GM12891 (cell line): Measurements from ENCODE around the gene RAB28.

ENCODE experiments used
- DNase-seq: peaks from one replicate; pipeline ENCODE4 v3.0.0; 2011; ENCODE audit warnings: low spot score; ENCODE audit not compliant: insufficient read length
- FAIRE-seq: peaks from 2 replicates; lab custom pipeline; 2011; peaks lifted over from hg19 to GRCh38; lab: Jason Lieb, UNC
- PAX5 ChIP-seq: IDR thresholded peaks from 2 replicates; pipeline ENCODE4 v1.6.1; 2011; ENCODE audit warnings: low read length, moderate library complexity, mild to moderate bottlenecking; ENCODE audit not compliant: insufficient read depth, severe bottlenecking
- POLR2A ChIP-seq: IDR thresholded peaks from 2 replicates; pipeline ENCODE4 v1.6.1; 2011; ENCODE audit warnings: low read depth, low read length, control low read depth
- POLR2AphosphoS5 ChIP-seq: IDR thresholded peaks from 2 replicates; pipeline ENCODE4 v1.6.1; 2011; ENCODE audit warnings: low read depth, low read length, control low read depth
- POU2F2 ChIP-seq: IDR thresholded peaks from 2 replicates; pipeline ENCODE4 v1.6.1; 2011; ENCODE audit warnings: low read depth, mild to moderate bottlenecking, control low read depth, low read length, moderate library complexity
- SPI1 ChIP-seq: IDR thresholded peaks from 2 replicates; pipeline ENCODE4 v1.6.1; 2011; ENCODE audit warnings: low read depth, low read length, control low read depth
- TAF1 ChIP-seq: IDR thresholded peaks from 2 replicates; pipeline ENCODE4 v1.6.1; 2011; ENCODE audit warnings: low read depth, low read length, control low read depth

The RAB28 gene

GRCh38 chr4:13481569-13481968 lies 2.6 kb downstream of the RAB28 start:
- TF ChIP-seq POU2F2: no peak
- no peak for TF ChIP-seq PAX5
- TF ChIP-seq POLR2AphosphoS5: no peak
- TF ChIP-seq TAF1: no peak
- TF ChIP-seq POLR2A: no peak
- no peak for TF ChIP-seq SPI1
- DNase-seq: no peak
- no peak for FAIRE-seq

GRCh38 chr4:13478707-13479106 lies 5.4 kb downstream of the RAB28 start:
- no peak for DNase-seq
- no peak for FAIRE-seq
- TF ChIP-seq POLR2A (no peak), POLR2AphosphoS5 (no peak)

- DNase-seq (no peak), FAIRE-seq (no peak)
- TF ChIP-seq TAF1: no peak
Measured at GRCh38 chr4:13478131-13478530, 6.0 kb downstream of the RAB28 start.

- FAIRE-seq (no peak), DNase-seq (no peak)
- TF ChIP-seq PAX5 (no peak), POLR2A (no peak), POU2F2 (no peak), POLR2AphosphoS5 (no peak), SPI1 (no peak), TAF1 (no peak)
Measured at GRCh38 chr4:13476915-13477314, 7.2 kb downstream of the RAB28 start.

GRCh38 chr4:13476152-13476551 lies 8.0 kb downstream of the RAB28 start:
- no peak for DNase-seq
- FAIRE-seq: no peak
- TF ChIP-seq PAX5: no peak
- TF ChIP-seq POLR2AphosphoS5: no peak
- no peak for TF ChIP-seq SPI1
- no peak for TF ChIP-seq POLR2A
- no peak for TF ChIP-seq POU2F2
- TF ChIP-seq TAF1: no peak

GRCh38 chr4:13471400-13471799 lies 12.7 kb downstream of the RAB28 start:
- no peak for FAIRE-seq
- DNase-seq: no peak
- TF ChIP-seq SPI1 (no peak), POU2F2 (no peak), POLR2A (no peak), POLR2AphosphoS5 (no peak), TAF1 (no peak), PAX5 (no peak)

- no peak for DNase-seq
- TF ChIP-seq TAF1 (no peak), POLR2AphosphoS5 (no peak), PAX5 (no peak), POU2F2 (no peak), SPI1 (no peak), POLR2A (no peak)
- FAIRE-seq: no peak
Measured at GRCh38 chr4:13470379-13470778, 13.8 kb downstream of the RAB28 start.

GRCh38 chr4:13464973-13465372 lies 19.2 kb downstream of the RAB28 start:
- TF ChIP-seq TAF1 (no peak), POU2F2 (no peak), POLR2A (no peak), POLR2AphosphoS5 (no peak), SPI1 (no peak), PAX5 (no peak)
- FAIRE-seq: no peak
- DNase-seq: no peak

GRCh38 chr4:13464543-13464942 lies 19.6 kb downstream of the RAB28 start:
- no peak for FAIRE-seq
- TF ChIP-seq PAX5 (no peak), POU2F2 (no peak), POLR2A (no peak), SPI1 (no peak), TAF1 (no peak), POLR2AphosphoS5 (no peak)
- DNase-seq: no peak

GRCh38 chr4:13461191-13461905 lies 22.8 kb downstream of the RAB28 start:
- FAIRE-seq: no peak
- DNase-seq: no peak
- TF ChIP-seq POLR2AphosphoS5: no peak

GRCh38 chr4:13455411-13455810 lies 28.7 kb downstream of the RAB28 start:
- FAIRE-seq (no peak), DNase-seq (no peak)
- TF ChIP-seq POLR2AphosphoS5 (no peak), PAX5 (no peak), SPI1 (no peak), POU2F2 (no peak), TAF1 (no peak), POLR2A (no peak)
